ENCODE data around the gene UBE2G1. TPM values are rescaled to one million over a fixed set of nuclear protein-coding genes. Genes with fewer than 3 reads are reported as not detected.

The UBE2G1 gene
- polyA plus RNA-seq, 1 experiment: 23.1 TPM

GRCh38 chr17:4221163-4221562, 145.3 kb downstream of the UBE2G1 start:
- no peaks in the 10 kb centered on the region for H3K27me3 ChIP-seq (ENCODE audit: control insufficient read depth, insufficient read depth, low read length)
- ChIA-PET POLR2A (no interaction called here), CTCF (interaction anchor here (1.1 to 1.7 kb wide), 2 partner anchors 9 to 11 kb away, joined by 3 to 5 read pairs; no protein-coding TSS in a partner anchor)
- TF ChIP-seq CTCF (IDR thresholded peaks at IDR 0.05; ENCODE audit: insufficient read depth, low read depth, low read length): no peak
- peaks cover 4% of the 10 kb centered on the region for H3K36me3 ChIP-seq (ENCODE audit: control insufficient read depth, insufficient read depth, low read length)
- DNase-seq (ENCODE audit: low read depth): no peak
- H3K4me3 ChIP-seq (ENCODE audit: low read depth, low read length): no peak overlapping the region

GRCh38 chr17:4220655-4221054, 145.8 kb downstream of the UBE2G1 start:
- Histone ChIP-seq H3K27me3 (ENCODE audit: control insufficient read depth, insufficient read depth, low read length) (no peaks in the 10 kb centered on the region), H3K36me3 (ENCODE audit: control insufficient read depth, insufficient read depth, low read length) (peaks cover 4% of the 10 kb centered on the region), H3K4me3 (ENCODE audit: low read depth, low read length) (no peak overlapping the region)
- CTCF ChIA-PET: interaction anchor here (0.9 to 1.4 kb wide), 3 partner anchors 10 to 188 kb away, joined by 3 to 4 read pairs (median 3); no protein-coding TSS in a partner anchor
- DNase-seq (ENCODE audit: low read depth): no peak
- POLR2A ChIA-PET: no interaction called here
- no peak for TF ChIP-seq CTCF (IDR thresholded peaks at IDR 0.05; ENCODE audit: insufficient read depth, low read depth, low read length)

Small RNA genes lying within 50 kb of the gene (small RNA-seq; reads per million reads assigned to genes)
- not detected for gene RN7SL774P (ENCODE audit: insufficient read length, low read depth, low replicate concordance)

Other genes with a start within 250 kb of the UBE2G1 start
- gene ZZEF1, start 223.6 kb downstream of the UBE2G1 start, polyA plus RNA-seq (2011; rRNA removed): 14.9 and 17.5 TPM in 2 replicates
- 31.6 and 56.4 TPM in 2 replicates for gene CYB5D2, start 223.5 kb downstream of the UBE2G1 start, polyA plus RNA-seq (2011; rRNA removed)
- gene ANKFY1, start 102.7 kb downstream of the UBE2G1 start, polyA plus RNA-seq (2011; rRNA removed): 27.0 and 43.5 TPM in 2 replicates
- gene SPNS3, start 67.3 kb upstream of the UBE2G1 start, polyA plus RNA-seq (2011; rRNA removed): not detected in 2 replicates
- gene SPNS2, start 132.2 kb upstream of the UBE2G1 start, polyA plus RNA-seq (2011; rRNA removed): not detected in 2 replicates
- gene MYBBP1A, start 188.7 kb upstream of the UBE2G1 start, polyA plus RNA-seq (2011; rRNA removed): 12.4 and 24.1 TPM in 2 replicates
- gene GGT6, start 193.9 kb upstream of the UBE2G1 start, polyA plus RNA-seq (2011; rRNA removed): not detected in 2 replicates
- not detected in 2 replicates for gene SMTNL2, start 217.9 kb upstream of the UBE2G1 start, polyA plus RNA-seq (2011; rRNA removed)

Measured in BJ (cell line).